Globus pallidus (tissue), 1 donor: ENCODE data around the gene CCNY.
A peak's percentile ranks its signal among the peaks of the same experiment; 100 is the strongest.
"Not testable (repeated sequence)": the region's sequence is repeated elsewhere in the genome, so short reads cannot be mapped to it uniquely, and the experiment has no call there.

Experiments
- DNase-seq: peaks from one replicate; pipeline ENCODE4 v3.0.0-alpha.2; 2015; ENCODE audit warnings: low spot score

Gene CCNY

DNA sequence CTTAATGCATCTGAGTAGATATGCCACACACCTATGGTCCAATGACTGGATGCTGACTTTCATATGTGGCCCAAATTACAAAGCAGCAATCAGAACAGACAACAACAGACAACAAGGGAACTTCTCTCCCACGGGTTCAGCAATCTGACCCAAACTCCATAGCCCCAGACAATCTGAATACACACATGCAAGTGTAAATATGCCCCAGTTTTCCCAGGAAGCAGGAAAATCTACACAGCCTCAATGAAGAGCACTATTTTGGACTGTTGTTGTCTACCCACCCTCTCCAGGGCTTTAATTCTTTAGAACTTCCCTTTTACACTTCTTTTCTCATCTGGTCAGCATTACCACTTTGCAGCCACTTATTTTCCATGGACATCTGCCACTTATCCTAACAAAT lies 2.0 kb upstream of the CCNY start:
- DNase-seq = no peak

DNA sequence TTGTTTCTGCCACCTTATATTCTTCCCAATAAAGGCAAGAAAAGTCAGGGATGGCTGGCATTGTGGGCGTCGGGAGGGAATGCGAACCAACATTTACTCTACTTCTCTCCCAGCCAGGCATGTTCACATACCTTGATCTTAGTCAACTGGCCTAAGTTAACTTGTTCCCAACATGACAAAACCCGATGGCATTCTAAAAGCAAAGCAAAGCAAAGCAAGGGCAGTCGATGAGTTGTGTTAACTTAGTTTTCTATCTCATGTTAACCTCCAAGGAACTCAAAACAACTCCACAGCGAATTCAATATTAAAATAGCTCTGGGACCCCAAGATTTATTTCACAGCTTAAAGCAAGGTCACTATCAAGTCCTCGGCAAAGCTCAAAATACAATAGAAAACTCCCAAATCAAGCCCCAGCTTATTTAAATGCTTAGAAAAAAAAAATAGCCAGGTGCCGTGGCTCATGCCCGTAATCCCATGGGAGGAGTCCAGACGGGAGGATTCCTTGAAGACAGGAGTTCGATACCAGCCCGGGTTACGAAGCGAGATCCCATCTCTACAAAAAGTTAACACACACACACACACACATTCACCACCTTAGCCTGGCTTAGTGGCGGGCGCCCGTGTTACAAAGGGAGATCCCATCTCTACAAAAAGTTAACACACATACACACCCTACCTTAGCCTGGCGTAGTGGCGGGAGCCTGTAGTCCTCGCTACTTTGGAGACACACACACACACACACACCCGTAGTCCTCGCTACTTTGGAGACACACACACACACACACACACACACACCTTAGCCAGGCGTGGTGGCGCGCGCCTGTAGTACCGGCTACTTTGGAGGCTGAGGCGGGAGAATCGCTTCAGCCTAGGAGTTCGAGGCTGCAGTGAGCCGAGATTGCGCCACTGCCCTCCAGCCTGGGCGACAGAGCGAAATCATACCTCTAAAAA lies 901 bp upstream of the CCNY start:
- DNase-seq = no peak

DNA sequence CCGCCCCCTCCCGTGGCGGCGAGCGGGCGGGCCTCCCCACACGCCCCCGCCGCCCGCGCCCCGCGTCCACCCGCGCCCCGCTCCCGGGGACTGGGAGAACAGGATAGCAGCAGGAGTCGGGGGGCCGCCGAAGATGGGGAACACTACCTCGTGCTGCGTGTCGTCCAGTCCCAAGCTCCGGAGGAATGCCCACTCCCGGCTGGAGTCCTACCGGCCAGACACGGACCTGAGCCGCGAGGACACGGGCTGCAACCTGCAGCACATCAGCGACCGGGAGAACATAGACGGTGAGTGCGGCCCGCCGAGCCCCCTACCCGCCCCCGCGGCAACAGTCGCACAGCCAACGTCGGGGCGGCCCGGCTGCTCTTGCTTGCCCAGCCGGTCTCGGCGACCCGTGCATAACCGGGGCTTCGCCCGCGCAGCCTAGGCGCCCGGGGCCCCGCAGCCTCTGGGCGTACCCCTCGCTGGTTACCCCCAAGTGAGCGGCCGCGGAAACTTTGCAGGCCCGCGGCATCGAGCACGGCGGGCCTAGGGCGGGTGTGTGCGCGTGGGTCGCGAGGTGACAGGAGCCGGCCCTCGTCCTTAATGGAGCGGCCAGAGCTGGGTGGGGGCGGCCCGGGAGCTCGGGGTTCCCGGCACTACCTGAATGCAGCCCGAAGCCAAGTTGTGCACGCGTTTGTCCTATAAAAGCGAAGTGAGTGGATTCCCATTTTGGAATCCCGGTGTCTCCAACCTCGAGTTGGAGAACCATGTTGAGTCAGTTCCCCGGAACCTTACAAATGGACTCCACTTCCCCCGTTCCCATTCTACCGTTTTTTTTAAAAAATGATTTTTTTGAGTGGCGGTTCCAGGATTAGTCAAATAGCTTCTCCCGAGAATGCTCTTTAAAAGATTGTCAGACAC lies 863 bp downstream of the CCNY start:
- no peak for DNase-seq

DNA sequence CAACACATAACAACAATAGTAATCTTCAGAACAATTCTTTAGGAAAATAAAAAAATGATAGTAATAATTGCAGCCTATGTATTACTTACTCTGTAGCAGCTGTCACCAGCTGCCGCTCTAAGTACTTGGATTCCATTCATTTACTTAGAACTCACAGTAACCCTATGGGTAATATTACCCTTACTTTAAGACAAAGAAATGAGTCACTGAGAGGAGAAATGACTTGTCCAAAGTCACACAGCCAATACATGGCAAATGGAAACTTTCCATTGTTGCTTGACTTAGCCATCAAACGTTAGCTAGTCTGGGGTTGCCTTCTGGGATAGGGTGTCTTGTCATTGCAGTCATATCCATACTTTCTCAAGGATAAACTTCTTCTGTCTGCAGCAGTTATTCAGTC lies 3.6 kb downstream of the CCNY start:
- DNase-seq = no peak

DNA sequence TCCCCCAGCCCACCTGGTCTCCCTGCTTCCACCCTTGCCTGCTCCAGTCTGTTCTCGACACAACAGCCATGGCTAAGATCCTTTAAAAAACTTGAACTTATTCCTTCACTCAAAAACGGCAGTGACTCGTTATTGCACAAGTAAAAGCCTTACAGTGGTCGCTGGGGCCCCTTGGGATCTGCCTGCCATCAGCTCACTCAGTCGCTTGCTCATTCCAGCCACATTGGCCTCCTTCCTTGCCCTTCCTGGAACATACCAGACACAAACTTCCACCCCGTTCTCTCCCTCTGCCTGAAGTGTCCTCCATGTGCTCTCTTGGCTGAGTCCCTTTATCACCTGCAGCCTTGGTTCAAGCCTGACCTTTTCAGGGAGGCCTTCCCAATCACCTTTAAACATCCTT lies 4.7 kb downstream of the CCNY start:
- no peak for DNase-seq

DNA sequence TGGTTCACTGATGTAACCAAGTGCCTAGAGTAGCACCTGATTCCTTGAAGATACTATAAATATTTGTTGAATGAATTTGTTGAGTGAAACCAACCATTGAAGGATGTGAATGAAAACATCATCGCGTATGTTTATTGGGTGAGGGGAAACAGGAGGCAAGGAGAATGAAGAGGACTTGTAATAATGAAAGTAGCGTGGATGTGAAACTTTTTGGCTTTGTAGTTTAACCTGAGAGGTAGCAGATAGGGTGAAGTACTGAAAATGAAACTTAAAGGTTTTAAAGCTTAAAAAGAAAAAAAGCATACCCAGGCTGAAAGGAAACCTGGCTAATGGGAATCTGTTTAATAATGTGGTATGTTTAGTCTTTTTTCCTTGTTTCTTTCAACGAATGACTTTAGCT lies 5.2 kb downstream of the CCNY start:
- no peak for DNase-seq

DNA sequence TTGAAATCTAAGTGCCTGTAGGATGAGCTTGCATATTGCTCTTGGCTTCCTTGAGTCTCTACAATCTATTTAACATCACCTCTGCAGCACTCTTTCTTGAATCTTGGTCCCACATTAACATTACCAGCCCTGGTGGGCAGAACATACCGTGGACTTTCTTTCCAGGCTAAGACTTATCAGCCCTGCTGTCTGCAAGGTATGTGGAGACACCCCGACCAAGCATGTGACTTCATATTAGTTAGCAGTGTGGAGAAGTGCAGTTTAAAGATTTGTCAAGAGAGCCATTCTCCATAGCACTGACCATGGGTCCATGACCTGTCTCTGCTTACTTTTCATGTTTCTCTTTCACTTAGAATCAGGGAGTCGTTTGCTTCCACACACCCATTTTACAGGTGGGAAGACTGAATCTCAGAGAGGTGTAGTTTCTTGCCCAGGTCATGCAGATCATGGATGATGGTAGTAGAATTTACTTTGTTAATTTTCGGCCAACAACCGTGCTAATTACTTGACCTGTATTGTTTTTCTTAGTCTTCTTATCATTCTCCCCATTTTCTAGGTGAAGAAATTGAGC lies 6.0 kb downstream of the CCNY start:
- DNase-seq = no peak

DNA sequence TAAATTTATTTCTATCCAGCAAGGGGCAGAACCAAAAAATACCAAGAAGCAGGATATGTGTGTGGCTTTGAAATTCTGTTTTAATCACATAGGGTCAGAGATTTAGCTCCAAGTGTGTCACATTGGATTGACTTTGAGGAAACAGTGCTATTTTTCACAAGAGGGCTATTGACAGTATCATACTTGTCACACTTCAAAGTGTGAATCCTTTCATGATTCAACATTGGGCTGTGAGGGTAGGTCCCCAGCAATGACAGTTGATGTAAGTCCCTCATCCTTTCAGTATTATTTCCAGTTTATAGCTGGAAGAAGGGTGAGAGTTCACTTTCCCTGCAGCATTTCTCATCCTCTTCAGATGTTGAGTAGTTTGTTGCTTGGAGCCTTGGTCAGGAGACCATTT lies 7.4 kb downstream of the CCNY start:
- no peak for DNase-seq

DNA sequence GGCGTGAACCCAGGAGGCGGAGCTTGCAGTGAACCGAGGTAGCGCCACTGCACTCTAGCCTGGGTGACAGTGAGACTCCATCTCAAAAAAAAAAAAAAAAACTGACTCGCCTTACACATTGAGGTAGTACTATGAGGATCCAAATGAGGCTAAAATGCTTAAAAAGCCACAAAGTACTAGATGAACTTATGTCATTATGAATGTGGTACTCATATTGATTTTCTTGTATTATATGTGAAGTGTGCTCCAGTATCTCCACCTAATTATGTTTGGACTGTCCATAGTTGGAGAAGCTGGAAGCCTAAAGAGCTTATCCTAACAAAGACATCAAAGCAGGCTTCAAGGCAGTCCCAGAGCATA lies 9.1 kb downstream of the CCNY start:
- DNase-seq = no peak

DNA sequence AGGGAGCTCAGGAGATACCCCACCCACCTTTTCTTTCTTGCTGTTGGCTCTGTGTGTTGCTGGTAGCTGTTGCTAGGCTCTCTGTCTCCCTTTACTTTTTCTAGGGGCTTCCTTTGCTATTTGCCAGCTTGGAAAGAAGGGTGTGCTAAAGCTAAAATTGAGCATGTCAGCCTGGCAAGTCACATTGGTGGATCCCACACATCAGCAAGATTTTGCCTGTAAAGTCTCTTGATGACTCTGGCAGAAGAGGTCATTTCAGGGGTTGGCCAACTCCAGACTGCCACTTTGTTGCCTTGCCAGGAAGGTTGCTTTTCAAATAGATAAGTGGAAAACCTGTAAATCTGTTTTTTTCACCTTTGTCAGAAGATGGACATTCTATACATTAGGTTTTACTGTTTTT lies 9.9 kb downstream of the CCNY start:
- DNase-seq = no peak

DNA sequence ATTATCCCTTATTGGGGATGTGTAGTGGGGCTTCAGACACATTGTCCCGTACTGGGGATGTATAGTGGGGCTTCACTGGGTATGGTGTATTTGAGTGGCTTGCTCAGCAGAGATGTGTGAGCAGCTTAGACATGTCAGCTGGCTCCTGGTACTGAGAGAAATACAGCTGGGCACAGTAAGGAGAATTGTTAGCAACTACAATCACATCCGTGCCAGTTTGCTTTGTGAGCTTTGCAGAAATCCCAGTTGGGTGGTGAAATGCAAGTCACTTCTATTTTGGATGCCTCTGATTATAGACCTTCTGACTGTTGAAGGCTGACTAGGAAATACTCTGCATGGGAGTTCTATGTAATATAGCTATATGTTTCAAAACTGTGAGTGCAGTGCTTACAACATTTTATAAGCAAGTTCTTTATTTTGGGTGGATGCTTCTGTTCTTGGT lies 10.8 kb downstream of the CCNY start:
- peak; percentile 92 for DNase-seq

DNA sequence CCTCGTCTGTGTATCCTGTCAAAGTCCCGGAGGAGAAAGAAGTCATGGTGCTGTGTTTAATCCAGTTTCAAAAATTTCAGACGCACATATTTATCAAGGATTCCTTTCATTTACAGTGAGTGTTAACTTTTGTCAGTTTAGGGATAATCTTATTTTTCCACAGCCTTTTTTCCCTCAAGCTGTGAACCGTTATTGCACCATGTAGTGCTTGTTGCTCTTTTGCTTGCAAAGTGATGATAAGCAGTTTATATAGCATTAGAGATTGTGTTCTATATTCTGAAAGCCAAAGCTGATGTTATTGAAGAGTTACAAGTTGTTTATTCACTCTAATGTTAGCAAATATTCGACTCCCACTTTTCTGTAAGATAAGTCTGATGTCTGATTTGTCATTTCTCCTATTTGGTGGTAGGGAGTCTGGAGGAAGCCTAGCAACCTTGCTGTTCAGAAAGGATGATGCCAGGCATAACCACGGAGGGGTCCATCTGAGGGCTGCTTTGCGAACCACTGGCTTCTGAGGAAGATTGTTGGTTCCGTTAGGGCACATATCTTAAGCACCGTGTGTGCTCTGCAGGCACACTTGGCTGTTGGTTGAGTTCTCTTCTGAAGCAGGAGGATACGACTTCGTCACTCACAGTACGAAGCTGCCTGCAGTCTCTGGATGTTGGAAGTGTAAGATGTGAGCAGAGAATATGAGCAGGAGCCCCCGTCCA lies 11.7 kb downstream of the CCNY start:
- peak; percentile 57 for DNase-seq

DNA sequence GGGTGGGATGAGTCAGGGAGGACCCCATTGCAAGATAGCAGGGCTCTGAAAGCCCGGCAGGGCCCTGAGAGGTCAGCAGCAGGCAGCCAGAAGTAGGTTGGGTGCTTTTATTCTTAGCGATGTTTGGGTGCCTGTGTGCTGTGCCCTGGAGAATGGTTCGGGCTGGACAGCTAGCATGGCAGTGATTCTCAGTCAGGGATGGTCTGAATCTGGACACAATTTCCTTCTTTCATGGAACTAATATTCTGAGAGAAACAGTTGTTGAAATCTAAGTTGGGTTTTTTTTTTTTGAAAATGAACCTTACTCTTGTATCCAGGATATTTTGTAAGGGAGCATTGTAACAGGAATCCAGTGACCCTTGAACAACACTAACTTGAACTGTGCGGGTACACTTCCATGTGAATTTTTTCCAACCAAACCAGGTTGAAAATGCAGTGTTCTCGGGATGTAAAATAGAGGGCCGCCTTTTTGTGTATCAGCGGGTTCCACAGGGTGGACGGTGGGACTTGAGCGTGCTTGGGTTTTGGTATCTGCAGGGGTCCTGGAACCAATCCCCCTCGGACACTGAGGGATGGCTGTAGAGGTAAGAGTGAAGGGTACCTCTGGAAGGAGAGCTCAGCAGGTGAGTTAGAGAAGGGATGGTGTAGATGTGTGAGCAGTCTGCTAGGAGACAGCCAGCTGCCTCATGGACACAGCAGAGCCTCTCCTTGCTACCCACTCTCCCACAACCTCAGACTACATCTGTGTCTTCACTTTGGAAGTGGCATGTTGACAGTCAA lies 12.5 kb downstream of the CCNY start:
- DNase-seq = no peak

DNA sequence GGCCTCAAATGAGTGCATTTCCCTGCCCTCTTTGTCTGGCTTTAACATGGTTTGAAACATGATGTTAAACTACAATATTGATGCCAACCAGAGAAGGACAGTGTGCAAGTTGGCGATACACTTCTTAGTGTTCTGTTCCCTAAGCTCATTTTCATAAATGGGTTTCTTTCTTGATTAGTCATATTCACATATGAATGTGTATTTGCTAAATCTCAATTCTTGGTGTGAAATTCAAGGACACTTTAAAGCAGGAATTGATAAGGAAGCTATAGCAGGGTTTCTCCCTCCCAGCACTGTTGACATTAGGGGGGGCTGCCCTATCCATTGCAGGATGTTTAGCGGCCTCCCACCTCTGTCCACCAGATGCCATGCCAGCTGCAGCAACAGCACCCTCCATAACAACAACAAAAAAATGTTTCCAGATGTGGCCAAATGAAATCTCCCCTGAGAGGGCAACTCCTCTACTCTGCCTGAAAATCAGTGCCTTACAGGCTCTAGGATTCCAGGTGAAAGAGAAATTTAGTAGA lies 13.1 kb downstream of the CCNY start:
- DNase-seq = no peak

DNA sequence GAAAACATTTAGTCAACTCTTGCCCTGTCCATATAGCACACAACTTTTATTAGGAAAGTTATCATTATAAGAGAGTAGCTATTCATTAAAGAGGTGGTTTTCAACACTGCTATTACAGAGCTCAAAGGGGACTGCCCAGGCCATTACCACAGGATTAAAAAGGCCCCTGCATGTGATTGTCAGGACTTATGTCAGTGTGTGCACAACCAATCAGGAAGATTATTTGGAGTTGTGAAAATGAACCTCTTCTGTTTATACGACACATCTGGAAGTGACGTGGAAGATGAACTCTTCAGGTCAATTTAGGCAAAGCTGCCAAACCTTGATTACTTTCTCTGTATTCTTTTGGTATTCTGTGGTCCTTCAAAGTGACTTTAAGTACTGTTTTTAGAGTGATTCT lies 14.7 kb downstream of the CCNY start:
- DNase-seq = no peak

DNA sequence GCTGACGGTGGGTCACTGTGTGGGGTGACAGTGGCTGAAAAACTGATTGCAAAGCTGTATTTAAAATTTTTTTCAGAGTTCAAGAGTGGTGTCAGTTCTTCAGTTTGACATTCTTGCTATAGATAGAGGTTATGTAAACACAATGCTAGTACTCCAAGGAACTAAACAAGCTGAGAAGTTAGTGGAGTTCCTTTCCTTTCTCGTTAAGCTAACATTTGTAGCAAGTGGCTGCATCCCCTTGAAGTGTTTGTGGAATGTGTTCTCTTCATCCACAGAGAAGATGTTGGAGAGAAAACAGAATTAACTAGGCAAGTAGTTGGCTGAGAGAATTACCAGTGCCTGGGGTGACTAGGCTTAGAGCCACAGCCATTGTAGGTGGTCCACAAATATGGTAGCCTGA lies 15.8 kb downstream of the CCNY start:
- no peak for DNase-seq

DNA sequence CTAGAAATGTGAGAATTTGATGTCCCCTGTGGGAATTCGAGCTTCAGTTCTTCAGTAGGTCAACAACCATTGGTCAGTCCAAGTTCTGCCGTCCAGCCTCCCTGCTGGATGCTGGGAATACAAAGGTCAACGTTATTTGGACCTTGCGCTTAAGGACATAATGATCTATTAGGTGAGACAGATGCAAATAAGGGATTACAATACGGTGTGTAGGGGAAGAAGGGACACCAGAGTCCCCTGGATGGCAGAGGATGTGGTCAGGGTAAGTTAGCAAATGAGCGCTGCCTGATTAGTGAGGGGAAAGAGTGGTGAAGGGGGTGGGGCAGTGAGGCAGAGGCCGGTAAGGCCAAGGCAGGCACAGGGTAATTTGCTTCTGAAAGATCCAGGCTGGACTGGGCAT lies 16.2 kb downstream of the CCNY start:
- no peak for DNase-seq

DNA sequence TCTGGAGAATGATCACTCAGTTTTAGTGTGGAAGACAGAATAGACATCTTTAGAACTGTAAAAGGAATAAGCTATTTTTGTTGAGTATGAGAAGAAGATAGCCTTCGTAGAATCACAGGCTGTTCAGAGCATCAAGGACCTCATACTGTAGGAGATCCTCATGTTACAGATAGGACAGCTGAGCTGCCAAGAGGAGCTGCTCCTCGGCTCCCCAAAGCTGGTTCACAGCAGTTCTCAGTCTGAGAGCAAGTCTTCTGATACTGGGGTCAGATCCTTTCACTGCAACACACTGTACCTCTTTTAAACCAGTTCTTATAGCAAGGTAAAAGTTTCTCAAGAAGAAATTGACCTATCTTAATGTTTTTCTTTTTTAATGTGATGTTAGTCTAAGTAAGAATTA lies 17.1 kb downstream of the CCNY start:
- no peak for DNase-seq

DNA sequence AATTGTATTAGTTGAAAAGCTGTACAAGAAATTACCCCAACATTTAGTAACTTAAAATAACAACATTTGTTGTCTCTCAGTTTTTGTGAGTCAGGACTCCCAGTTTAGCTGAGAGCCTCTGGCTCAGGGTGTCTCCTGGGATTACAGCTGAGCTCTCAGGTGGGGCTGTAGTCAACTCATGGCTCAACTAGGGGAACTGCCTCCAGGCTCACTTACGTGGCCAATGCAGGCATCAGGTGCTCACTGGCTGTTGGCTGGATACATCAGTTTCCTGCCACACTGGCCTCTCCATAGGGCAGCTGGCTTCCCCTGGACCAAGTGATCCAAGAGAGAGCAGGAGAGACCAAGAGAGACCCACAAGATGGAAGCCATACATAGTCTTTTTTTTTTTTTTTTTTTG lies 17.5 kb downstream of the CCNY start:
- DNase-seq = no peak

DNA sequence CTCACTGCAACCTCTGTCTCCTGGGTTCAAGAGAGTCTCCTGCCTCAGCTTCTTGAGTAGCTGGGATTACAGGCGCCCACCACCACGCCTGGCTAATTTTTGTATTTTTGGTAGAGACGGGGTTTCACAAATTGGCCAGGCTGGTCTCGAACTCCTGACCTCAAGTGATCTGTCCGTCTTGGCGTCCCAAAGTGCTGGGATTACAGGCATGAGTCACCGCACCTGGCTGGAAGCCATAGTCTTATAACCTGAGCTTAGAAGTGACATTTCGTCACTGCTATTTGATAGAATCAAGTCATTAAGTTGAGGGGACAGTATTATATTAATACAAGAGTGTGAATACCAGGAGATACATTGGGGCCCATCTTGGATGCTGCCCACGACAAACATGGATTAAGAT lies 17.9 kb downstream of the CCNY start:
- not testable (repeated sequence) for DNase-seq
